Ishikawa (cell line): ENCODE results near the gene TRIM3.

Experiments used
- CEBPB ChIP-seq: IDR thresholded peaks from 2 replicates; pipeline ENCODE4 v1.6.1; 2012
- CREB1 ChIP-seq: IDR thresholded peaks from 2 replicates; pipeline ENCODE4 v1.6.1; 2012; ENCODE audit warnings: low read depth
- EP300 ChIP-seq: IDR thresholded peaks from 2 replicates; pipeline ENCODE4 v1.6.1; 2012; ENCODE audit warnings: borderline replicate concordance
- FOXM1 ChIP-seq: IDR thresholded peaks from 2 replicates; pipeline ENCODE4 v1.6.1; 2012; ENCODE audit warnings: low read depth, borderline replicate concordance
- RAD21 ChIP-seq: IDR thresholded peaks from 2 replicates; pipeline ENCODE4 v1.6.1; 2012; ENCODE audit warnings: low read depth
- TAF1 ChIP-seq: IDR thresholded peaks from 2 replicates; pipeline ENCODE4 v1.6.1; 2012; ENCODE audit warnings: low read depth, mild to moderate bottlenecking
- TCF12 ChIP-seq: IDR thresholded peaks from 2 replicates; pipeline ENCODE4 v1.6.1; 2012; ENCODE audit warnings: low read depth
- TEAD4 ChIP-seq: IDR thresholded peaks from 2 replicates; pipeline ENCODE4 v1.6.1; 2012
- YY1 ChIP-seq: IDR thresholded peaks from 2 replicates; pipeline ENCODE4 v1.6.1; 2012; ENCODE audit warnings: low read depth

GRCh38 chr11:6483015-6483414 is 9.3 kb upstream of the TRIM3 start:
- no peak for TF ChIP-seq CEBPB
- TF ChIP-seq RAD21, result no peak
- no peak for TF ChIP-seq FOXM1
- no peak for TF ChIP-seq EP300
- TF ChIP-seq TCF12, result no peak
- TF ChIP-seq TAF1, result no peak
- TF ChIP-seq CREB1, result no peak
- TF ChIP-seq YY1, result no peak
- no peak for TF ChIP-seq TEAD4
